Small intestine (tissue), 7 donors: ENCODE measurements around the gene TGM6. TPM values are rescaled to one million over a fixed set of nuclear protein-coding genes. Genes with fewer than 3 reads are reported as not detected.

Experiments used
- DNase-seq, 2 donors: peaks; one replicate each; pipeline versions ENCODE4 v3.0.0 to v3.0.0-alpha.2; 2013
- FAIRE-seq: peaks from 2 replicates; lab custom pipeline; 2012; peaks lifted over from hg19 to GRCh38; lab: Jason Lieb, UNC
- H3K27ac ChIP-seq, 3 donors: one replicate each; pipeline ENCODE4 v1.5.1; 2013; ENCODE audit warnings: low read length in 2 of 3, mild to moderate bottlenecking in 2 of 3, control low read depth in 1 of 3, inconsistent platforms in 1 of 3, low read depth in 1 of 3, moderate library complexity in 1 of 3
- H3K27me3 ChIP-seq, 3 donors: one replicate each; pipeline ENCODE4 v1.6.1; 2013; ENCODE audit warnings: low read length in 3 of 3, inconsistent platforms in 1 of 3; ENCODE audit not compliant: control insufficient read depth in 3 of 3, insufficient read depth in 3 of 3
- H3K36me3 ChIP-seq, 3 donors: one replicate each; pipeline ENCODE4 v1.6.1; 2013; ENCODE audit warnings: low read length in 3 of 3, inconsistent platforms in 1 of 3, low read depth in 1 of 3, mild to moderate bottlenecking in 1 of 3, moderate library complexity in 1 of 3; ENCODE audit not compliant: control insufficient read depth in 3 of 3, insufficient read depth in 2 of 3
- H3K4me1 ChIP-seq, 3 donors: one replicate each; pipeline ENCODE4 v1.6.1; 2013; ENCODE audit warnings: low read length in 2 of 3, inconsistent platforms in 1 of 3, low read depth in 1 of 3, mild to moderate bottlenecking in 1 of 3, moderate library complexity in 1 of 3; ENCODE audit not compliant: control insufficient read depth in 3 of 3, insufficient read depth in 2 of 3
- H3K4me3 ChIP-seq, 3 donors: one replicate each; pipeline ENCODE4 v1.5.1; 2013; ENCODE audit warnings: low read length in 3 of 3, control low read depth in 1 of 3, inconsistent platforms in 1 of 3, low read depth in 1 of 3, mild to moderate bottlenecking in 1 of 3, moderate library complexity in 1 of 3
- H3K9me3 ChIP-seq, 2 donors: one replicate each; pipeline ENCODE4 v1.6.1; 2013; ENCODE audit warnings: low read depth in 1 of 2, low read length in 1 of 2; ENCODE audit not compliant: control insufficient read depth in 2 of 2, insufficient read depth in 1 of 2
- WGBS, 3 donors: extraction: QIAGEN DNeasy Blood & Tissue Kit; methylation state at CpG; one replicate each; pipeline ENCODE4 v1.1.7; 2013; 5-methylcytosine and 5-hydroxymethylcytosine counted together
- polyA plus RNA-seq, 4 donors: library from polyadenylated mRNA; stranded (reverse) in 3 of 4; unstranded in 1 of 4; fragments of 200-250 nt in 3 of 4; fragments of 120-200 nt in 1 of 4; gene quantifications; one replicate each; pipeline versions ENCODE4 v1.2.1 to v1.2.3, GENCODE V29; 2013
- donor health status: healthy with polysubstance abuse.
- donor health status: control.
- donor health status: control.
- donor health status: Bipolar disorder and iron deficiency.
- donor health status: healthy.

The TGM6 gene
- polyA plus RNA-seq, 4 donors, result not detected

DNA sequence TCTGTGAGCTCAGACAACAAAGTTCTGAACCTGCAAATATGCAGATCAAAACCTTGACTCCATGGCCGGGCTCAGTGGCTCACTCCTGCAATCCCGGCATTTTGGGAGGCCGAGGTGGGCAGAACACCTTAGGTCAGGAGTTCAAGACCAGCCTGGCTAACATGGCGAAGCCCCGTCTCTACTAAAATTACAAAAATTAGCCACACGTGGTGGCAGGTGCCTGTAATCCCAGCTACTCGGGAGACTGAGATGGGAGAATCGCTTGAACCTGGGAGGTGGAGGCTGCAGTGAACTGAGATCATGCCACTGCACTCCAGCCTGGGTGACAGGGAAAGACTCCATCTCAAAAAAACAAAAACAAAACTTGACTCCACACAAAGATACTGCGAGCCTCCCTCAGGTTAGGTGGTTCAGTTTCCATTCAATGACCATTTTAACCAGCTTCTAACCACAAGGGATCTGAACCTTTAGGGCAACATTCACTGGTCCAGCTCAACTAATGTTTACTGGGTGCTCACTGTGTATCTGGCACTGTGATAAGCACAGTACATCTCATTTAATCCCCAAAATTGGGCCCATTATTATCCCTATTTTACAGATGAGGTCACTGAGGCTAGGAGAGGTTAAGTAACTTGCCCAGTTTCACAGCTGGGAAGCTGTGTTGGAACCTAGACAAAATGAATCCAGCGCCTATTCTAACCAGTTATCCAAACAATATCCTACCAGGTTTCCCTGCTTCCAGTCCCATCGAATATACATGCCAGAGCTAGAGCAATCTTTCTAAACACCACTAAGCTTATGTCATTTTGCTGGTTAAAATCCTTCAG is 88.1 kb downstream of the TGM6 start:
- no peak overlapping the region for H3K27ac ChIP-seq
- no peaks in the 10 kb centered on the region for H3K27me3 ChIP-seq
- FAIRE-seq (no peak), DNase-seq (no peak)
- peaks cover 18 to 26% (median 20%) of the 10 kb centered on the region in 3 donors for H3K36me3 ChIP-seq
- H3K4me1 ChIP-seq, result peaks cover 0 to 3% (median 0%) of the 10 kb centered on the region in 3 donors
- 41 to 62% (median 51%) methylated on average over 11 of the region's 11 CpGs for WGBS, 3 donors
- H3K9me3 ChIP-seq, result no peaks in the 10 kb centered on the region
- H3K4me3 ChIP-seq, result peak overlapping the region; percentile 1 to 97 (median 73)

DNA sequence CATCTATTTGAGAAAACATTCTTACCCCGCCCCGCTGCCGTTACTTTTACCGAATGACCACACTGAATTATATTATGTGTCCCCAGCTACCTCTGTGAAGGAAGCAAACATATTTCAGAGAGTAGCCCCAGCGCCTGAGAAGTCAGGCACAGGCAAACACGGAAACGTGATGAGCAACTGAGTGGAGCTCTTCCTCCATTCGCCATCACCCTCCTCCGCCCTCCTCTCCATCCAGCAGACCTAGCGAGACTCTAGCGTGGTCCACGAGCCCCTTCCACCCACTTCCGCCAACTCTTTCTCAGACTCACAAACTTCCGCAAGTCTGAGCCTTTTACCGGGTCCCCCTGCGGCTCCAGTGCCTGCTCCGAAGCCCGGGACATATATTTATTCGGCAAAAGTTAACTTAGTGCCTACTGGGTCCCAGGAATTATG is 89.3 kb downstream of the TGM6 start:
- Histone ChIP-seq H3K9me3 (no peaks in the 10 kb centered on the region), H3K4me3 (peak overlapping the region; percentile 73 to 97 (median 90)), H3K4me1 (peaks cover 0 to 3% (median 0%) of the 10 kb centered on the region in 3 donors), H3K36me3 (peaks cover 13 to 20% (median 14%) of the 10 kb centered on the region in 3 donors), H3K27ac (peak overlapping the region; percentile 81 to 98 (median 89)), H3K27me3 (no peaks in the 10 kb centered on the region)
- WGBS, 3 donors, result 0% methylated on average over 19 of the region's 19 CpGs
- DNase-seq (peak in 1 of 2 donors; percentile 47), FAIRE-seq (no peak)

DNA sequence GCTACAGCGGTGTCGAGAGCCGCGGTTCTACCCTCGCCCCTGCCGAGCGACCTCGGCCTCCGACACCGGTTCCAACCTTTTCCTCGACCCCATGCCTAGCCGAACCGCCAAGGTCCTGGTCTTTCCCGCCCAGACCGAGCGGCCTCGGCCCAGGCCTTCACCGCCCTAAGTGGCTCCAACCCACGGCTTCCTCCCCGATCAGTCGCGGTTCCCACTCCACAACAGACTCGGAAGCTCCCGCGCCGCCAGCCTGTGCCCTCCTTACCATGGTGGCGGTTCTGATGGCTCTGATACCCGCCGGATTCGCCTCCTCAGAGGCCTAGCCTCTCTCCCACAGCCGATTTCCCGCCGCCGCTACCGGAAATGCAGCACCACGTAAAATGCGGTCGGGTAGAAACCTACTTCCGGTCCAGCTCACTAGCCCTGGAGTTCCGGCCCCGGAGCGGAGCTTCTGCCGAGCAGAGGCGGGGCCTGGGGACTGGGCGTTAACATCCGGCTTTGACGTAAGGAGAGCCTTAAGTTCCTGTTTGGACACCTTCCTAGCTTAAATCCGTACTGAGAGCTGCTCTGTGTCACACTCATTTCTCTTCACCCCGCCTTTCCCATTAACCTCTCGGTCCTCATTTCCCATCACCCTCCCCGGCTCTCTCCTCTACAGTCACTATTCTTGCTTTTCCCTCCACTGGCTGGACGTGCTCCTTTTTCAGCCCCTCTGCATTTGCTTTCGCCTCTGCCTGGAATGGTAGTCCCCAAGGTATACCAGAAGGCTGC is 89.9 kb downstream of the TGM6 start, which contains the start of gene SNRPB:
Gene SNRPB, minus strand, starts transcription at position 367 of the 771 bp plus-strand sequence. Its CDS starts 99 bp downstream, at position 268.
- peak within 1 kb of the TSS; percentile 81 to 98 (median 89) for H3K27ac ChIP-seq
- 0 to 1% (median 1%) methylated on average over 51 to 53 of the region's 53 CpGs for WGBS, 3 donors
- H3K36me3 ChIP-seq, result peaks cover 9 to 15% (median 12%) of the 10 kb centered on the region in 3 donors
- peak; percentile 99 for DNase-seq
- H3K4me1 ChIP-seq, result peaks cover 0 to 3% (median 0%) of the 10 kb centered on the region in 3 donors
- peak within 1 kb of the TSS; percentile 73 to 97 (median 90) for H3K4me3 ChIP-seq
- H3K27me3 ChIP-seq, result no peaks in the 10 kb centered on the region
- FAIRE-seq, result no peak
- H3K9me3 ChIP-seq, result no peaks in the 10 kb centered on the region

DNA sequence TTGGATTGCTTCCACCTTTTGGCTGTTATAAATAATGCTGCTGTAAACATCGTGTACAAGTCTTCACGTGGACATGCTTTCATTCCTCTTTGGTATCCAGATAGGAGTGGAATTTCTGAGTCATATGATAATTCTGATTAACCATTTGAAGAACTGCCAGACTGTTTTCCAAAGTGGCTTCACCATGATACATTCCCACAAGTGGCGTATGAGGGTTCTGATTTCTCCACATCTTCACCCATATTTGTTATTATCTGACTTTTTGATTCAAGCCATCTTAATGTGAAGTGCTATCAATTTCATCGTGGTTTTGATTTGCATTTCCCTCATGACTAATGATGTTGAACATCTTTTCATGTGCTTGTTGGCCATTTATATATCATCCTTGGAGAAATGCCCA is 92.8 kb downstream of the TGM6 start:
- 44 to 61% (median 52%) methylated on average over 4 of the region's 4 CpGs for WGBS, 3 donors
- Histone ChIP-seq H3K9me3 (no peaks in the 10 kb centered on the region), H3K27me3 (no peaks in the 10 kb centered on the region), H3K4me1 (peaks cover 0 to 3% (median 0%) of the 10 kb centered on the region in 3 donors), H3K27ac (no peak overlapping the region), H3K36me3 (peaks cover 0 to 7% (median 0%) of the 10 kb centered on the region in 3 donors), H3K4me3 (no peak overlapping the region)
- peak in 1 of 2 donors; percentile 61 for DNase-seq
- FAIRE-seq, result no peak

DNA sequence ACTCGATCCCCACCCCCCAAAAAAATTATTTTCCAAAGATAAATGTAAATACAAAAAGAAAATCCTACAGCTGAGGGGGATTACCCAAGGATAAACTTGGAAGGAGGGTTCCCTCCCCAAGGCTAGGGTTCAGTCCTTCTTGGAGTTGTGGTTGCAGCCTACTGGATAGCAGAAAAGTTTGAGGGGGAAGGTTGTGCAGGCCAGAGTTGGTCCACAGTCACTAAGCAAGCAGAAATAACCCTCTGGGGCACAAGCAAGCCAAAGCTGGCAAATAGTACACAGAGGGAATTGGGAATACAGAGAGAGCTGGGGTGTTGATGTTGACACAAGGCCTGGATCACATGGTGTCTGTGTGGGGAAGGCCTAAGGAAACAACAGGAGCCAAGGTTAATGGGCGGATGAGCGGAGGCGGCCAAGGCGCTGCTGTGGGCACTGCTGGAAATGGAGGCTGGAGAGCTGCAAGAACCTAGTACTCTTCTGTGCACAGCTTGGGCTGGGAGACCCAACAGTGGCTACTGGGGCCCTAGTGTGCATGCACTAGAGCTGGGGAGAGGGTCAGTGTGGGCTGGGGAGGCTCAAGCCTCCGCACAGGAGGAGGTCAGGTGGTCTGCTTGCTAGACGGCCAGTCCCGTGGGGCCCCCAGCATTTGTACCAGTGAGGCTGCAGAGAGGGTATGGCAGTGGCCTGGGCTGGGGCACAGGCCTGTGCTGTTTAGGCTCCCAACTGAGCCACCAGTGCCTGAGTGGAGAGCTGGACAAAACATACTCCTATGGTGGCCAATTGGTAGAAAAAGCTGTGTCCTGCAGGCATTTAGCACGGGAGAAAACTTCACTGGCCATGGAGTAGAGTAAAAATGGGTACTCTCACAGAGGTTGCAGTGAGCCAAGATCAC is 95.4 kb downstream of the TGM6 start:
- no peak for DNase-seq
- Histone ChIP-seq H3K4me1 (no peaks in the 10 kb centered on the region), H3K4me3 (no peak overlapping the region), H3K27ac (no peak overlapping the region), H3K36me3 (peaks cover 0 to 11% (median 0%) of the 10 kb centered on the region in 3 donors), H3K27me3 (no peaks in the 10 kb centered on the region), H3K9me3 (peaks cover 0 to 12% of the 10 kb centered on the region in 2 donors)
- 97 to 99% (median 97%) methylated on average over 9 of the region's 9 CpGs for WGBS, 3 donors
- no peak for FAIRE-seq

DNA sequence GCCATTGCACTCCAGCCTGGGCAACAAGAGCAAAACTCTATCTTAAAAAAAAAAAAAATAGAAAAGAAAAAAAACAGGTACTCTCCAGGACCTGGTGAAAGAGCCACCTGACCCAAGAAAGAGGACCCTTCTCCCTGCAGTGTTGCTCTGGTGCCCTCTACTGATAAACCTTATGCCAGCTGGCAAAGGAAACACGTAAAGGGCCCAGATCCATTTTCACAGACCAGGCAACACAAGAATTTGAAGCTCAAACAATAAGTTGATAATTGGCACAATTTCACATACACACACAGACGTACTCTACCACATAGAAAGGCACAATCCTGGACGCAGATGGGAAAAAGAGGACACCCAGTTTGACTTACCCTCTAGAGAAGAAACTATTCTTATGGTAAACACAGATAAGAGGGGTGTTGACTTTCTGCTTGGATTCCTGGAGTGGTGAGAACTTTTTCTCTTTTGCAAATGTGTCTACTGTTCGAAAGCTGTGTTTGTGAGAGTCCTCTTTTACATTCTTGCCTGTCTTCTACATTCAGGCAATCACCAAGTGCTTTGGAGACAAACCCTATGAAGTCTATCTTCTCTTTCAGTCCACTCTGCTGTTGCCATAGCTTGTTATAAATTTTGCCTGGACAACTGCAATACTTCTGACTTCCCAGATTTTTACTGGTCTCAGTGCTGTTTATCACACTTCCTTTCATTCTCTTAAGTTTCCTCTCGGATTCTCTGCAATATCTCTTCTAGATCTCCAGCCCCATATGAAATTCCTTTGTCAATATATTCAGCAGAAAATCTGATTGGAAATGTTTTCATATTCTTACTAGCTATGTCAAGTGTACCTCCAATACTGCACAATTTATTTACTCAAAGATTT is 96.3 kb downstream of the TGM6 start:
- 89 to 92% (median 89%) methylated on average over 5 of the region's 5 CpGs for WGBS, 3 donors
- H3K27ac ChIP-seq, result no peak overlapping the region

DNA sequence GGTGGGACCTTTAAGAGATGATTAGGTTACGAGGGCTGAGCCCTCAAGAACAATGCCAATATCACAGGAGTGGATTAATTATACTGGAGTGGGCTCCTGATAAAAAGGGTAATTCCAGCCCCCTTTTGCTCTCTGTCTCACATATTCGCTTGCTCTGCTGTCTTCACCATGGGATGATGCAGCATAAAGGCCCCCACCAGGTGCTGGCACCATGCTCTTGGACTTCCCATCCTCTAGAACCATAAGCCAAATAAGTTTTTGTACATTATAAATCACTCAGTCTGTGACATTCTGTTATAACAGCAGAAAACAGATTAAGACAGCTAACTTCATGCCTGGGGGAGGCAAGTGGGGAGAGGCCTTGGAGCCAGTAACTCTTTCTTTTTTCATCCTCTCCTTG is 99.7 kb downstream of the TGM6 start:
- Histone ChIP-seq H3K4me3 (no peak overlapping the region), H3K4me1 (no peaks in the 10 kb centered on the region), H3K27me3 (no peaks in the 10 kb centered on the region), H3K9me3 (peaks cover 0 to 12% of the 10 kb centered on the region in 2 donors), H3K36me3 (peaks cover 7 to 38% (median 10%) of the 10 kb centered on the region in 3 donors), H3K27ac (no peak overlapping the region)
- WGBS, 3 donors, result 95 to 100% (median 98%) methylated on average over 2 of the region's 2 CpGs
- no peak for DNase-seq
- no peak for FAIRE-seq

More for the DNA sequence above, 96.3 kb downstream of the TGM6 start:
- Histone ChIP-seq H3K36me3 (peaks cover 0 to 14% (median 0%) of the 10 kb centered on the region in 3 donors), H3K4me3 (no peak overlapping the region), H3K9me3 (peaks cover 0 to 12% of the 10 kb centered on the region in 2 donors), H3K27me3 (no peaks in the 10 kb centered on the region), H3K4me1 (no peaks in the 10 kb centered on the region)
- FAIRE-seq (no peak), DNase-seq (peak in 1 of 2 donors; percentile 10)
